Measurements from ENCODE around the gene A2ML1. TPM values are rescaled to one million over a fixed set of nuclear protein-coding genes. Genes with fewer than 3 reads are reported as not detected.
"Not testable (repeated sequence)": the region's sequence is repeated elsewhere in the genome, so short reads cannot be mapped to it uniquely, and the experiment has no call there.

The A2ML1 gene
- total RNA-seq, 1 experiment from 2014 or later: not detected

DNA sequence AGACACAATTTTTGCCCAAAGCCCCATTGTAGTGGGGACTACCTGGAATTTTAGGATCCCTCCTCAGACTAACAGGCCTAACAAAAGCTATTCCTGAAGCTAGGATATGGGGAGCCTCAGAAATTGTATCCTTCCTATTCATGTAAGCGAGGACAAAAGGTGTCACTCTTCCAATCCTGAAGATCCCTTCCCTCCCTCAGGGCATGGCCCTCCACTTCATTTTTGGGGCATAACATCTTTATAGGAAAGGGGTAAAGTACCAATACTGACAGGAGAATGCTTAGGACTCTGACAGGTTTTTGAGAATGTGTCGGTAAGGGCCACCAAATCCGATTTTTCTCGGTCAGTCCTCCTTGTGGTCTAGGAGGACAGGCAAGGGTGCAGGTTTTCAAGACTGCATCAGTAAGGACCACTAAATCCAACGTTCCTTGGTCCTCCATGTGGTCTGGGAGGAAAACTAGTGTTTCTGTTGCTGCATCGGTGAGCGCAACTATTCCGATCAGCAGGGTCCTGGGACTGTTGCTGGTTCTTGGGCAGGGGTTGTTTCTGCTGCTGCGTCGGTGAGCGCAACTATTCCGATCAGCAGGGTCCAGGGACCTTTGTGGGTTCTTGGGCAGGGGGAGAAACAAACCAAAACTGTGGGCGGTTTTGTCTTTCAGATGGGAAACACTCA is 32.9 kb upstream of the A2ML1 start:
- H3K4me1 Mint-ChIP-seq (ENCODE audit: insufficient read depth, unreplicated experiment); DNase-seq (ENCODE audit: unreplicated experiment); POLR2A ChIA-PET; H3K36me3 Mint-ChIP-seq (ENCODE audit: insufficient read depth, unreplicated experiment); CTCF ChIA-PET; H3K4me3 Mint-ChIP-seq (ENCODE audit: unreplicated experiment); intact Hi-C loops (cut with micrococcal nuclease); BruUV-seq (replicated peaks); H3K27me3 Mint-ChIP-seq (ENCODE audit: insufficient read depth, unreplicated experiment); H3K9me3 Mint-ChIP-seq (ENCODE audit: unreplicated experiment); H3K27ac Mint-ChIP-seq (ENCODE audit: low read depth, unreplicated experiment): not testable (repeated sequence)

GRCh38 chr12:8793226-8793625 is 29.2 kb upstream of the A2ML1 start:
- H3K36me3 Mint-ChIP-seq (ENCODE audit: insufficient read depth, unreplicated experiment); CTCF ChIA-PET; BruUV-seq (replicated peaks); H3K4me3 Mint-ChIP-seq (ENCODE audit: unreplicated experiment); H3K9me3 Mint-ChIP-seq (ENCODE audit: unreplicated experiment); DNase-seq (ENCODE audit: unreplicated experiment); POLR2A ChIA-PET; H3K27ac Mint-ChIP-seq (ENCODE audit: low read depth, unreplicated experiment); H3K4me1 Mint-ChIP-seq (ENCODE audit: insufficient read depth, unreplicated experiment); H3K27me3 Mint-ChIP-seq (ENCODE audit: insufficient read depth, unreplicated experiment); intact Hi-C loops (cut with micrococcal nuclease): not testable (repeated sequence)

DNA sequence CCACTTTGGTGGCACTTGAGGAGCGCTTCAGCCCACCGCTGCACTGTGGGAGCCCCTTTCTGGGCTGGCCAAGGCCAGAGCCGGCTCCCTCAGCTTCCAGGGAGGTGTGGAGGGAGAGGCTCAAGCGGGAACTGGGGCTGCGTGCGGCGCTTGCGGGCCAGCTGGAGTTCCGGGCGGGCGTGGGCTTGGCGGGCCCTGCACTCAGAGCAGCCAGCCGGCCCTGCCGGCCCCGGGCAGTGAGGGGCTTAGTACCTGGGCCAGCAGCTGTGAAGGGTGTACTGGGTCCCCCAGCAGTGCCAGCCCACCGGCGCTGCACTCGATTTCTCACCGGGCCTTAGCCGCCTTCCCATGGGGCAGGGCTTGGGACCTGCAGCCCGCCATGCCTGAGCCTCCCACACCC is 27.8 kb upstream of the A2ML1 start:
- H3K4me1 Mint-ChIP-seq (ENCODE audit: insufficient read depth, unreplicated experiment); H3K27ac Mint-ChIP-seq (ENCODE audit: low read depth, unreplicated experiment); POLR2A ChIA-PET; H3K36me3 Mint-ChIP-seq (ENCODE audit: insufficient read depth, unreplicated experiment); intact Hi-C loops (cut with micrococcal nuclease); CTCF ChIA-PET; DNase-seq (ENCODE audit: unreplicated experiment); H3K27me3 Mint-ChIP-seq (ENCODE audit: insufficient read depth, unreplicated experiment); H3K9me3 Mint-ChIP-seq (ENCODE audit: unreplicated experiment); H3K4me3 Mint-ChIP-seq (ENCODE audit: unreplicated experiment); BruUV-seq (replicated peaks): not testable (repeated sequence)

DNA sequence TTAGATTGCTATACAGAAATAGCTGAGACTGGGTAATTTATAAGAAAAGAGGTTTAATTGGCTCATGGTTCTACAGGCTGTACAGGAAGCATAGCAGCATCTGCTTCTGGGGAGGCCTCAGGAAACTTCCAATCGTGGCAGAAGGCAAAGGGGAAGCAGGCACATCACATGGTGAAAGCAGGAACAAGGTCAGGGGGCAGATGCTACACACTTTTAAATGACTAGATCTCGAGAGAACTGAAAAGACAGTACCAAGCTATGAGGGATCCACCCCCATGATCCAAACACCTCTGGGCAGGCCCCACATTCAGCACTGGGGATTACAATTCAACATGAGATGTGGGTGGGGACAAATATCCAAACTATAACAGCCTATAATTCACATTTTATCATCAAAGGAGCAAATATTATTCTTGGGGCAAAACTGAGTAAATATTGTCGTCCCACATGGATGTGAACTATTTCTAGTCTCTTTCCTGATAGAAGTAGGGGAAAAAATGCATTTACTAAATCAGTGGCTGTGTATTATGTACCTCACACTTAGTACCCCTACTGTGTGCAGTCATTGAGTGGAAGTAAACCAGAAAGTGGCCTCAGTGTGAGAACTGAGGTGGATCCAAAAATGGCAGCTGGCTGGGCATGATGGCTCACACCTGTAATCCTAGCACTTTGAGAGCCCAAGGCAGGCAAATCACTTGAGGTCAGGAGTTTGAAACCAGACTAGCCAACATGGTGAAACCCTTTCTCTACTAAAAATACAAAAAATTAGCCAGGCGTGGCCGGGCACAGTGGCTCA is 25.4 kb upstream of the A2ML1 start:
- POLR2A ChIA-PET: interaction anchor here (0.8 kb wide), 1 partner anchor 13 kb away, joined by 3 read pairs; no protein-coding TSS in a partner anchor
- no peak for DNase-seq (ENCODE audit: unreplicated experiment)
- H3K36me3 Mint-ChIP-seq (ENCODE audit: insufficient read depth, unreplicated experiment): peaks cover 6% of the 10 kb centered on the region
- intact Hi-C loops (cut with micrococcal nuclease): no loop called here
- no peaks in the 10 kb centered on the region for H3K4me1 Mint-ChIP-seq (ENCODE audit: insufficient read depth, unreplicated experiment)
- no TSS peak for BruUV-seq (replicated peaks)
- no peaks in the 10 kb centered on the region for H3K27me3 Mint-ChIP-seq (ENCODE audit: insufficient read depth, unreplicated experiment)
- H3K9me3 Mint-ChIP-seq (ENCODE audit: unreplicated experiment): no peaks in the 10 kb centered on the region
- H3K27ac Mint-ChIP-seq (ENCODE audit: low read depth, unreplicated experiment): no peak overlapping the region
- no peak overlapping the region for H3K4me3 Mint-ChIP-seq (ENCODE audit: unreplicated experiment)
- TF ChIP-seq CTCF (IDR thresholded peaks at IDR 0.05; ENCODE audit: unreplicated experiment): no peak
- CTCF ChIA-PET: interaction anchor here (0.6 kb wide), 1 partner anchor 253 kb away, joined by 3 read pairs; no protein-coding TSS in a partner anchor

GRCh38 chr12:8801213-8801612 is 21.2 kb upstream of the A2ML1 start:
- H3K27ac Mint-ChIP-seq (ENCODE audit: low read depth, unreplicated experiment); H3K4me3 Mint-ChIP-seq (ENCODE audit: unreplicated experiment); DNase-seq (ENCODE audit: unreplicated experiment); H3K9me3 Mint-ChIP-seq (ENCODE audit: unreplicated experiment); intact Hi-C loops (cut with micrococcal nuclease); BruUV-seq (replicated peaks); H3K36me3 Mint-ChIP-seq (ENCODE audit: insufficient read depth, unreplicated experiment); H3K4me1 Mint-ChIP-seq (ENCODE audit: insufficient read depth, unreplicated experiment); POLR2A ChIA-PET; H3K27me3 Mint-ChIP-seq (ENCODE audit: insufficient read depth, unreplicated experiment): not testable (repeated sequence)
- CTCF ChIA-PET: interaction anchor here (0.7 kb wide), 1 partner anchor 177 kb away, joined by 3 read pairs; no protein-coding TSS in a partner anchor

- POLR2A ChIA-PET; H3K4me3 Mint-ChIP-seq (ENCODE audit: unreplicated experiment); DNase-seq (ENCODE audit: unreplicated experiment); H3K27me3 Mint-ChIP-seq (ENCODE audit: insufficient read depth, unreplicated experiment); intact Hi-C loops (cut with micrococcal nuclease); H3K9me3 Mint-ChIP-seq (ENCODE audit: unreplicated experiment); H3K36me3 Mint-ChIP-seq (ENCODE audit: insufficient read depth, unreplicated experiment); H3K4me1 Mint-ChIP-seq (ENCODE audit: insufficient read depth, unreplicated experiment); BruUV-seq (replicated peaks); H3K27ac Mint-ChIP-seq (ENCODE audit: low read depth, unreplicated experiment); CTCF ChIA-PET: not testable (repeated sequence)
Observed at GRCh38 chr12:8804833-8805232, 17.6 kb upstream of the A2ML1 start.

DNA sequence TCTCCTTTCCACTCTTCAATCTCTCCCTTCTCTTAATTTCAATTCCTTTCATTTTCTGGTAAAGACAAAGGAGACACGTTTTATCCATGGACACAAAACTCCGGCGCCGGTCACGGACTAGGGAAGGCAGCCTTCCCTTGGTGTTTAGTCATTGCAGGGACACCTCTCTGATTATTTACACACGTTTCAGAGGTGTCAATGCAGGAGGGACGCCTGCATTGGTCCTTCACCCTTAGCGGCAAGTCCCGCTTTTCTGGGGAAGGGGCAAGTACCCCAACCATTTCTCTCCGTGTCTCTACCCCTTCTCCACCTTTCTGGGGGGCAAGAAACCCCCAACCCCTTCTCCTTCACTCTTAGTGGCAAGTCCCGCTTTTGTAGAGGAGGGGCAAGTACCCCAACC is 16.9 kb upstream of the A2ML1 start:
- BruUV-seq (replicated peaks); H3K4me1 Mint-ChIP-seq (ENCODE audit: insufficient read depth, unreplicated experiment); H3K36me3 Mint-ChIP-seq (ENCODE audit: insufficient read depth, unreplicated experiment); H3K27ac Mint-ChIP-seq (ENCODE audit: low read depth, unreplicated experiment); DNase-seq (ENCODE audit: unreplicated experiment); H3K27me3 Mint-ChIP-seq (ENCODE audit: insufficient read depth, unreplicated experiment); CTCF ChIA-PET; H3K4me3 Mint-ChIP-seq (ENCODE audit: unreplicated experiment); H3K9me3 Mint-ChIP-seq (ENCODE audit: unreplicated experiment); intact Hi-C loops (cut with micrococcal nuclease); POLR2A ChIA-PET: not testable (repeated sequence)

- H3K9me3 Mint-ChIP-seq (ENCODE audit: unreplicated experiment); BruUV-seq (replicated peaks); H3K4me1 Mint-ChIP-seq (ENCODE audit: insufficient read depth, unreplicated experiment); H3K27ac Mint-ChIP-seq (ENCODE audit: low read depth, unreplicated experiment); intact Hi-C loops (cut with micrococcal nuclease); CTCF ChIA-PET; H3K36me3 Mint-ChIP-seq (ENCODE audit: insufficient read depth, unreplicated experiment); POLR2A ChIA-PET; H3K27me3 Mint-ChIP-seq (ENCODE audit: insufficient read depth, unreplicated experiment); DNase-seq (ENCODE audit: unreplicated experiment); H3K4me3 Mint-ChIP-seq (ENCODE audit: unreplicated experiment): not testable (repeated sequence)
Observed at GRCh38 chr12:8807084-8807483, 15.3 kb upstream of the A2ML1 start.
